ENCODE results near the gene BANF1.

The BANF1 gene

DNA sequence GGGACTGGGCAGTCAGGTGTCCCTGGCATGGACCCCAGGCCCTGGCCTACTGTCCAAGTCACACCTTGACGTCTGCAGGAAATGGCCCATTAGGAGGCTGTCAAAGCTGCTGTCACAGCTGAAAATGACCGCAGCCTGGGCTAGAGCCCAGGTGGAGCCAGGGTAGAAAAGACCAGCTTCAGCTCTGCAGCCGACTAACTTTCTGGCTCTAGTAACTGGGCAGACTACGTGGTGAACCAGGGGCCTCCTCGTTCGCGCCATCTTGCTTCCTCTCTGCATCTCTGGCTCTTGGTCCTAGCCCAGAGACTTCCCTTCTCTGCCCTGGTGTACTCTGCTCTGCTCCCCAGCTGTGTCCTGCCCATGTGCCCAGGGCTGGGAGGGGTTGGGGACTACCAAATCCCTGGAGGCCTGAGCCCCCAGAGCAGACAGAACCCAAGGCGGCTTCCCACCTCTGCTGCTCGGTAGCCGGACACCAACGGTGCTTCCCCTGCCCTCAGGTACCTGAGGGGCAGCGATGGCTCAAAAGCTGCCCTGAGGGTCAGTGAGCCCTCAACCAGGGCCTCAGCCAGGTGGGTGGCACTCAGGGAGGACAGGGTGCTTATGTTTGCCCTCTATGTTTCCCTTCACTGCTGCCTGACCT, 21.1 kb upstream of the BANF1 start:
- Histone ChIP-seq H3K9me3 (ENCODE audit: control insufficient read depth, insufficient read depth, low read depth, low read length) (no peaks in the 10 kb centered on the region), H3K27ac (ENCODE audit: extremely low read depth, low read depth, low read length) (no peak overlapping the region), H3K36me3 (ENCODE audit: control insufficient read depth in 2 of 2, insufficient read depth in 1 of 2, low read length in 2 of 2) (peaks cover 0 to 33% of the 10 kb centered on the region in 2 experiments; a peak in 1 of 3 replicates), H3K4me3 (ENCODE audit: low read depth, low read length) (no peak overlapping the region), H3K4me1 (ENCODE audit: control insufficient read depth, insufficient read depth, low read length) (no peaks in the 10 kb centered on the region)
- ChIA-PET POLR2A (interaction anchor here (0.7 to 1.1 kb wide), 2 partner anchors 10 to 114 kb away, joined by 4 to 6 read pairs; no protein-coding TSS in a partner anchor), CTCF (interaction anchor here (0.6 kb wide), 1 partner anchor 12 kb away, joined by 5 read pairs; no protein-coding TSS in a partner anchor)
- no peak for TF ChIP-seq ZNF792 (tag by site-specific recombination; IDR thresholded peaks at IDR 0.05)
- TF ChIP-seq ZNF155 (tag by site-specific recombination; IDR thresholded peaks at IDR 0.05) = no peak
- TF ChIP-seq ZNF560 (tag by site-specific recombination; IDR thresholded peaks at IDR 0.05; ENCODE audit: borderline replicate concordance) = no peak
- no peak for TF ChIP-seq ZNF169 (tag by site-specific recombination; IDR thresholded peaks at IDR 0.05)
- no peak for TF ChIP-seq ZNF423 (tag by site-specific recombination; IDR thresholded peaks at IDR 0.05)
- TF ChIP-seq ZNF626 (tag by site-specific recombination; IDR thresholded peaks at IDR 0.05) = no peak
- no peak for TF ChIP-seq SCRT2 (tag by site-specific recombination; IDR thresholded peaks at IDR 0.05)
- TF ChIP-seq ZNF24 (tag by site-specific recombination; IDR thresholded peaks at IDR 0.05) = no peak
- TF ChIP-seq PRDM6 (tag by site-specific recombination; IDR thresholded peaks at IDR 0.05) = no peak
- no peak for TF ChIP-seq SP3 (tag by site-specific recombination; IDR thresholded peaks at IDR 0.05)
- no peak for TF ChIP-seq ZFP3 (tag by site-specific recombination; IDR thresholded peaks at IDR 0.05; ENCODE audit: low read depth)
- TF ChIP-seq ZNF140 (tag by site-specific recombination; IDR thresholded peaks at IDR 0.05) = no peak
- TF ChIP-seq ZNF202 (tag by site-specific recombination; IDR thresholded peaks at IDR 0.05; ENCODE audit: borderline replicate concordance) = no peak

GRCh38 chr11:65981972-65982823, 20.1 kb upstream of the BANF1 start:
- H3K36me3 ChIP-seq (ENCODE audit: control insufficient read depth in 2 of 2, insufficient read depth in 1 of 2, low read length in 2 of 2) = peaks cover 0 to 24% of the 10 kb centered on the region in 2 experiments; a peak in 1 of 3 replicates
- ChIA-PET POLR2A (interaction anchor here (0.6 to 1.1 kb wide), 2 partner anchors 9 to 111 kb away, joined by 3 to 4 read pairs; no protein-coding TSS in a partner anchor), CTCF (interaction anchor here (0.6 to 2.2 kb wide), 2 partner anchors 11 to 97 kb away, joined by 5 to 8 read pairs; no protein-coding TSS in a partner anchor)
- no peaks in the 10 kb centered on the region for H3K9me3 ChIP-seq (ENCODE audit: control insufficient read depth, insufficient read depth, low read depth, low read length)
- no peaks in the 10 kb centered on the region for H3K4me1 ChIP-seq (ENCODE audit: control insufficient read depth, insufficient read depth, low read length)
- no peak overlapping the region for H3K27ac ChIP-seq (ENCODE audit: extremely low read depth, low read depth, low read length)
- no peak overlapping the region for H3K4me3 ChIP-seq (ENCODE audit: low read depth, low read length)
- TF ChIP-seq GLIS1 (tag by site-specific recombination; IDR thresholded peaks at IDR 0.05) (no peak), GLIS2 (tag by site-specific recombination; IDR thresholded peaks at IDR 0.05) (no peak), KLF8 (tag by site-specific recombination; IDR thresholded peaks at IDR 0.05) (no peak), HOXC10 (CRISPR knock-in tag; IDR thresholded peaks at IDR 0.05) (no peak), ZNF366 (tag by site-specific recombination; conservative IDR thresholded peaks at IDR 0.05) (no peak), ZNF610 (tag by site-specific recombination; IDR thresholded peaks at IDR 0.05; ENCODE audit: borderline replicate concordance) (no peak), ZSCAN23 (tag by site-specific recombination; IDR thresholded peaks at IDR 0.05) (no peak), ZNF558 (tag by site-specific recombination; IDR thresholded peaks at IDR 0.05) (no peak)

Data from HEK293 (cell line).